Fibroblast of lung (primary cell): Measurements from ENCODE around the gene SEMA4G. TPM values are rescaled to one million over a fixed set of nuclear protein-coding genes. Genes with fewer than 3 reads are reported as not detected.

Experiments used
- DNase-seq, 2 donors: peaks; one replicate each; pipeline versions ENCODE4 v3.0.0 to v3.0.0-alpha.2; 2010; ENCODE audit warnings: low read depth in 2 of 2
- H2AFZ ChIP-seq: 2 replicates; pipeline ENCODE4 v1.5.1; 2012; ENCODE audit warnings: low read length, control low read depth, inconsistent platforms
- H3K27ac ChIP-seq: 2 replicates; pipeline ENCODE4 v1.5.1; 2011; ENCODE audit warnings: low read length, control low read depth; ENCODE audit not compliant: insufficient read depth
- H3K27me3 ChIP-seq: 2 replicates; pipeline ENCODE4 v1.5.1; 2011; ENCODE audit warnings: mild to moderate bottlenecking, low read length; ENCODE audit not compliant: control insufficient read depth, insufficient read depth
- H3K36me3 ChIP-seq: 2 replicates; pipeline ENCODE4 v1.5.1; 2011; ENCODE audit warnings: low read length; ENCODE audit not compliant: control insufficient read depth, insufficient read depth
- H3K4me1 ChIP-seq: 2 replicates; pipeline ENCODE4 v1.5.1; 2011; ENCODE audit warnings: low read length; ENCODE audit not compliant: control insufficient read depth, insufficient read depth; ENCODE audit errors: extremely low read depth
- H3K4me2 ChIP-seq: 2 replicates; pipeline ENCODE4 v1.5.1; 2011; ENCODE audit warnings: low read length, control low read depth; ENCODE audit not compliant: insufficient read depth; ENCODE audit errors: extremely low read depth
- H3K4me3 ChIP-seq, 4 experiments: fragments of 200-600 bp in 1 of 4; sonication (generic) in 1 of 4; replicated peaks in 1 of 4; 2 replicates each; pipeline ENCODE4 v1.5.1; 2011 to 2016; ENCODE audit warnings: low read length in 4 of 4, low read depth in 3 of 4, mild to moderate bottlenecking in 3 of 4, control low read depth in 2 of 4, inconsistent platforms in 1 of 4, mixed read lengths in 1 of 4; ENCODE audit not compliant: insufficient read depth in 1 of 4; ENCODE audit errors: control extremely low read depth in 1 of 4
- H3K79me2 ChIP-seq: 2 replicates; pipeline ENCODE4 v1.5.1; 2012; ENCODE audit warnings: mild to moderate bottlenecking, low read length, inconsistent platforms; ENCODE audit not compliant: control insufficient read depth, insufficient read depth
- H3K9ac ChIP-seq: 2 replicates; pipeline ENCODE4 v1.5.1; 2011; ENCODE audit warnings: mild to moderate bottlenecking, low read length, control low read depth; ENCODE audit not compliant: insufficient read depth
- H3K9me3 ChIP-seq: 2 replicates; pipeline ENCODE4 v1.5.1; 2012; ENCODE audit warnings: low read depth, low read length; ENCODE audit not compliant: control insufficient read depth, insufficient read depth
- H4K20me1 ChIP-seq: 2 replicates; pipeline ENCODE4 v1.5.1; 2011; ENCODE audit warnings: low read length; ENCODE audit not compliant: control insufficient read depth, insufficient read depth; ENCODE audit errors: extremely low read depth
- EZH2 ChIP-seq: IDR thresholded peaks from 2 replicates; pipeline ENCODE4 v1.5.1; 2012; ENCODE audit warnings: low read length, control low read depth, mild to moderate bottlenecking; ENCODE audit errors: missing control alignments
- polyA plus RNA-seq, 2 donors: library from polyadenylated mRNA; depleted of rRNA in 1 of 2; stranded (reverse) in 1 of 2; unstranded in 1 of 2; fragments of >200 nt; gene quantifications; 2 replicates each; pipeline ENCODE4 v1.2.1, GENCODE V29; 2011 to 2012; ENCODE audit warnings: missing spikeins in 1 of 2
- total RNA-seq: library from RNA; depleted of rRNA; stranded (reverse); fragments of >200 nt; gene quantifications from 2 replicates; pipeline ENCODE4 v1.2.1, GENCODE V29; 2014
- TF ChIP-seq, protein P1 (sequence below), 2 donors: IDR thresholded peaks in 1 of 2; conservative IDR thresholded peaks in 1 of 2; 1 replicate in 1 of 2; 2 replicates in 1 of 2; pipeline ENCODE4 v1.5.1; 2011 to 2012; ENCODE audit warnings: low read length in 2 of 2, control low read depth in 1 of 2, inconsistent platforms in 1 of 2, low read depth in 1 of 2, mild to moderate bottlenecking in 1 of 2

Gene SEMA4G
- total and polyA plus RNA-seq, 2 donors (not counting 1 experiment from before 2014, with no cell fraction given), result 1.8 to 3.2 TPM

DNA sequence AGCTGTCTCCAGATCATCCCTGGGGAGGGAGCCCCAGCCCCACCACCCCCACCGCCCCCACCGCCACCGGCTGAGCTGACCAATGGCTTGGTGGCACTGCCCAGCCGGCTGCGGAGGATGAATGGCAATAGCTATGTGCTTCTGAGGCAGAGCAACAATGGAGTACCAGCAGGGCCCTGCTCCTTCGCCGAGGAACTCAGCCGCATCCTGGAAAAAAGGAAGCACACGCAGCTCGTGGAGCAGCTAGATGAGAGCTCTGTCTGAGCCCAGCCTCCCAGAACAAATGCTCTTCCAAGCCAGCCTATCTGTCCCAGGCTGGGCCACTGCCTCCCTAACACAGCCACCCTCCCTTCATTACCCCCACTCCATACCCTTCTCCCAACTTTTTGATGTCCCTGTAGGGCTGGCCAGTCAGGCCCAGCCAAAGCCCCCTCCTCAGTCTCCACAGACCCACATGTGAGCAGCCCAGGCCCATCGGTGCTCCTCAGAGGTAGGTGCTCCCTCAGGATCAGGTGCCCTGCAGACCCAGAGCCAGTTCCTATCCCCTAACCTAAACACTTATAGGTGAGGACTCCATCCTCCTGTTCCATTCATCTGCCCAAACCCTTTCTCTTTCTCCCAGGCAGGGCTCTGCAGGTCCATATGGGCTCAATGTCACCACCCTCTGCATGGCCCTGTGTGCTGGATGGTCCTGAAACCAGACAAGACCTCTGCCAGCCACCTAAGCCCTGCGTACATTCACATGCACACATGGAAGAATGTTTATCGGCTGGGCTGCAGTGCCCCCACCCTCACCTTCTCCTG, 14.8 kb downstream of the SEMA4G start:
- H3K4me1 ChIP-seq, result peaks cover 8% of the 10 kb centered on the region
- TF ChIP-seq, protein P1, sequence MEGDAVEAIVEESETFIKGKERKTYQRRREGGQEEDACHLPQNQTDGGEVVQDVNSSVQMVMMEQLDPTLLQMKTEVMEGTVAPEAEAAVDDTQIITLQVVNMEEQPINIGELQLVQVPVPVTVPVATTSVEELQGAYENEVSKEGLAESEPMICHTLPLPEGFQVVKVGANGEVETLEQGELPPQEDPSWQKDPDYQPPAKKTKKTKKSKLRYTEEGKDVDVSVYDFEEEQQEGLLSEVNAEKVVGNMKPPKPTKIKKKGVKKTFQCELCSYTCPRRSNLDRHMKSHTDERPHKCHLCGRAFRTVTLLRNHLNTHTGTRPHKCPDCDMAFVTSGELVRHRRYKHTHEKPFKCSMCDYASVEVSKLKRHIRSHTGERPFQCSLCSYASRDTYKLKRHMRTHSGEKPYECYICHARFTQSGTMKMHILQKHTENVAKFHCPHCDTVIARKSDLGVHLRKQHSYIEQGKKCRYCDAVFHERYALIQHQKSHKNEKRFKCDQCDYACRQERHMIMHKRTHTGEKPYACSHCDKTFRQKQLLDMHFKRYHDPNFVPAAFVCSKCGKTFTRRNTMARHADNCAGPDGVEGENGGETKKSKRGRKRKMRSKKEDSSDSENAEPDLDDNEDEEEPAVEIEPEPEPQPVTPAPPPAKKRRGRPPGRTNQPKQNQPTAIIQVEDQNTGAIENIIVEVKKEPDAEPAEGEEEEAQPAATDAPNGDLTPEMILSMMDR (conservative IDR thresholded peaks at IDR 0.05 in 1 of 2, IDR thresholded peaks at IDR 0.05 in 1 of 2; ENCODE audit: low read depth in 1 of 2, low read length in 2 of 2), result no peak
- TF ChIP-seq EZH2, result no peak
- no peak for DNase-seq
- H3K4me2 ChIP-seq, result no peak overlapping the region
- H3K9me3 ChIP-seq, result no peaks in the 10 kb centered on the region
- H3K79me2 ChIP-seq, result peaks cover 23% of the 10 kb centered on the region
- no peak overlapping the region for H3K9ac ChIP-seq
- H3K27ac ChIP-seq, result no peak overlapping the region
- no peak overlapping the region for H2AFZ ChIP-seq
- H3K4me3 ChIP-seq, result no peak overlapping the region
- peaks cover 9% of the 10 kb centered on the region for H3K36me3 ChIP-seq
- H3K27me3 ChIP-seq, result no peaks in the 10 kb centered on the region
- no peaks in the 10 kb centered on the region for H4K20me1 ChIP-seq

DNA sequence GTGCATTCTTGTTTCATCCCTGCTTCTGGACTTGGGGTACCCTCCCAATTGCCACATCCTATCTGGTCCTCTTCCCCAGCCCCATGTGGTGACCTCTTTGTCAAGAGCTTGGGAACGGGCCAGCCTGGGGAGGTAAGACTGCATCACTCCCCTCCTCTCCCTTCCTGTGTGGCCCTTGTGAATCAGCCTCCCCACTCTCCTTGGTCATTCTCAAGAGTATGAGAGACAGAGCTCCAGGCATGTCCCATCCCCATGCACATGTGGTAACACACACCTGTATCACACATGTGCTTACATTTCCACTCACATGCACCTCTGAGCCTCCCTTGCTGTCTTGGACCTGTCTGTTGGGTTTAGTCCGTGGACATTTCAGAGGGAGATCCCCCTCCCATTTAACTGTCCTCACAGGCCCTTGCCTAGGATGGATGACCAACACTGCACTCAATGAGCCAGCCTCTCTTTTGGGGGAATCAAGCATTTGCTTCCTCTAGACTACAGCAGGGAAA, 15.4 kb downstream of the SEMA4G start:
- Histone ChIP-seq H3K36me3 (peaks cover 10% of the 10 kb centered on the region), H3K9me3 (no peaks in the 10 kb centered on the region), H4K20me1 (no peaks in the 10 kb centered on the region), H3K4me2 (no peak overlapping the region), H3K4me1 (peaks cover 8% of the 10 kb centered on the region), H3K79me2 (peaks cover 30% of the 10 kb centered on the region), H2AFZ (no peak overlapping the region), H3K4me3 (no peak overlapping the region), H3K27ac (no peak overlapping the region), H3K9ac (no peak overlapping the region), H3K27me3 (no peaks in the 10 kb centered on the region)
- DNase-seq, result no peak
- TF ChIP-seq, protein P1 (conservative IDR thresholded peaks at IDR 0.05 in 1 of 2, IDR thresholded peaks at IDR 0.05 in 1 of 2; ENCODE audit: low read depth in 1 of 2, low read length in 2 of 2), result no peak
- TF ChIP-seq EZH2, result no peak

DNA sequence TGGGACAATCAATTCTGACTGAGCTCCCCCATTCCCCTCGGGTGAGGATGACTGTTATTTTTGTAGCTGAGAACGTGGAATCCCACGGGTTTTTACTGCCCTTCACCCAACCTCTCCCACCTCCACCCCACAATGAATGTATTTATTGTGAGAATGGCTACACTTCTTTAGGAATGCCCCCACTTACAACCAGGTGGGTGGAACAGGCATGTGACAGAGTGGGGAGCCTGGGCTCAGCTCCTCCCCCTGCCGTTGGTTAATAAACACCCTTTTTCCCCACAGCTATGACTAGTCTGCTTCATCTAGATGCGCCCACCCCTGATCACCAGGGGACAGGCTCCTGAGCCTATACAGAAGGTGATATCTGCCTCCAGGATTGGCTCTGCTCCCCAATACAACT, 16.0 kb downstream of the SEMA4G start:
- H2AFZ ChIP-seq, result no peak overlapping the region
- peaks cover 8% of the 10 kb centered on the region for H3K4me1 ChIP-seq
- H3K9ac ChIP-seq, result no peak overlapping the region
- no peak overlapping the region for H3K4me2 ChIP-seq
- H3K4me3 ChIP-seq, result no peak overlapping the region
- no peaks in the 10 kb centered on the region for H3K27me3 ChIP-seq
- H4K20me1 ChIP-seq, result no peaks in the 10 kb centered on the region
- no peak for DNase-seq
- TF ChIP-seq EZH2, result no peak
- TF ChIP-seq, protein P1 (conservative IDR thresholded peaks at IDR 0.05 in 1 of 2, IDR thresholded peaks at IDR 0.05 in 1 of 2; ENCODE audit: low read depth in 1 of 2, low read length in 2 of 2), result no peak
- H3K36me3 ChIP-seq, result peaks cover 10% of the 10 kb centered on the region
- no peak overlapping the region for H3K27ac ChIP-seq
- H3K79me2 ChIP-seq, result peaks cover 31% of the 10 kb centered on the region
- H3K9me3 ChIP-seq, result no peaks in the 10 kb centered on the region
